ENCODE results near the gene MYO16. TPM values are rescaled to one million over a fixed set of nuclear protein-coding genes. Genes with fewer than 3 reads are reported as not detected.

MYO16 gene
- total RNA-seq, 3 donors from 2014 or later = 0.08 TPM; not detected in 2

- Mint-ChIP-seq H3K4me3 (no peak overlapping the region), H3K27me3 (ENCODE audit: low read depth) (no peaks in the 10 kb centered on the region), H3K36me3 (ENCODE audit: insufficient read depth) (no peaks in the 10 kb centered on the region), H3K9me3 (peaks cover 6% of the 10 kb centered on the region), H3K4me1 (ENCODE audit: low read depth) (no peaks in the 10 kb centered on the region)
- DNase-seq (no peak), ATAC-seq (no peak)
Observed at GRCh38 chr13:108632649-108633167, 3.3 kb downstream of the MYO16 start.

GRCh38 chr13:108638901-108639300, 9.5 kb downstream of the MYO16 start:
- no peak for ATAC-seq
- no peaks in the 10 kb centered on the region for H3K4me1 Mint-ChIP-seq (ENCODE audit: low read depth)
- no peaks in the 10 kb centered on the region for H3K36me3 Mint-ChIP-seq (ENCODE audit: insufficient read depth)
- no peak overlapping the region for H3K4me3 Mint-ChIP-seq
- H3K27me3 Mint-ChIP-seq (ENCODE audit: low read depth) = no peaks in the 10 kb centered on the region
- no peaks in the 10 kb centered on the region for H3K9me3 Mint-ChIP-seq
- no peak for DNase-seq

- DNase-seq (no peak), ATAC-seq (no peak)
- Mint-ChIP-seq H3K27me3 (ENCODE audit: low read depth) (no peaks in the 10 kb centered on the region), H3K4me3 (no peak overlapping the region), H3K36me3 (ENCODE audit: insufficient read depth) (no peaks in the 10 kb centered on the region), H3K9me3 (peaks cover 17% of the 10 kb centered on the region), H3K4me1 (ENCODE audit: low read depth) (no peaks in the 10 kb centered on the region)
Observed at GRCh38 chr13:108643646-108644353, 14.4 kb downstream of the MYO16 start.

DNA sequence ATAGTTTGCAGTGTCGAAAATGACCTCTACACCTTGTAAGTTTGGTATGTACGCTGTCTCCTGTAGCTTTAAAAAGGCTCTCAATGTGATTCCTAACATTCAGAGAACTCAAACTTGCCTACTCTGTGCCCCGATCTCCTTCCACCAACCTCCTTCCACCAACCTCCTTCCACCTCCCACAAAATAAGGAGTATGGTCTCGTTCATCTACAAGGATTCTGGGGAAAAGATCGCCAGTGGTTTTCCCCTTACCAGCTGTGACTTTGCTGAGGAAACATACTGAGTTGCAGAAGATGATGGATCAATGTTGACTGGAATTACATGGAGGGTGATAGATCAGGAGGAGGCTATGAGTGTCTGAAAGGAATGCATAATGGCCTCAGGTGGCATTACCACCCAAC, 16.0 kb downstream of the MYO16 start:
- Mint-ChIP-seq H3K9me3 (peaks cover 17% of the 10 kb centered on the region), H3K4me3 (no peak overlapping the region), H3K27me3 (ENCODE audit: low read depth) (no peaks in the 10 kb centered on the region), H3K36me3 (ENCODE audit: insufficient read depth) (no peaks in the 10 kb centered on the region), H3K4me1 (ENCODE audit: low read depth) (no peaks in the 10 kb centered on the region)
- ATAC-seq (no peak), DNase-seq (no peak)

DNA sequence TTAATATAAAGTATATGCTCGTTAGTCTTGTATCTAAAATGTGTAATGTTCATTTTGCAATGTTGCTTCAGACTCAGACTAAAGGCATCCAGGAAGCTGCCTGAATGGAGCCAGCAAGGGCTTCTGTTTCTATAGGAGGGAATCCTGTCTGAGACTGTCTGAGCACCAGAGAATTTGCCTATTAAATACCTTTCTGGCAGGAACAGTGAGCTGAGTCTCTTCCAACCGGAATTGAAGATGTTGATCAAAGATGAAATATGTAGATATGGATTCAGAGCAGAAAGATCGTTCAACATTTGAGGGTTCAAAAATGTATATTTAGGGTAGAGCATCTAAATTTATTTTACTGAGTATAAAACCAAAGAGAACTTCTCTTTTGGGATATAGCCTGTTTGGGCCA, 20.9 kb downstream of the MYO16 start:
- H3K4me3 Mint-ChIP-seq = no peak overlapping the region
- no peak for DNase-seq
- H3K36me3 Mint-ChIP-seq (ENCODE audit: insufficient read depth) = no peaks in the 10 kb centered on the region
- no peak for ATAC-seq
- no peaks in the 10 kb centered on the region for H3K27me3 Mint-ChIP-seq (ENCODE audit: low read depth)
- peaks cover 11% of the 10 kb centered on the region for H3K9me3 Mint-ChIP-seq
- no peaks in the 10 kb centered on the region for H3K4me1 Mint-ChIP-seq (ENCODE audit: low read depth)

DNA sequence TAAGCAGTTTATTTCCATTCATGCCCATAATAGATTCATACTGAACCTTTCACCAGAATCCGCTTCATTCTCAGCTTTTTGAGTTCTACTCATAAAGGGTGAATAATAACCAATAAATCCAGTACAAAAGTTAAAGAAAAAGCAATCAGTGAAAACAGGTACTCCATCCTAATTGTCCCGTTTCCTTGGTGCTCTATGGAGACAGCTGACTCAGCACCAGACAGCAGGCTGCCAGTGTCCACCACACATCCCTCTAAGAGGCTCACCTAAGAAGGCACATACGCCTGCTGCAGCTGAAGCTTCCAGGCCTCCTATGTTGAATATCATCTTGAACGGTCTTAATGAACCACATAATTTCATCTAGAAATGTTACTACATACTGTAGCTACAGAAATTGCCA, 27.3 kb downstream of the MYO16 start:
- DNase-seq (no peak), ATAC-seq (no peak)
- H3K27me3 Mint-ChIP-seq (ENCODE audit: low read depth) = no peaks in the 10 kb centered on the region
- H3K36me3 Mint-ChIP-seq (ENCODE audit: insufficient read depth) = no peaks in the 10 kb centered on the region
- no peak overlapping the region for H3K4me3 Mint-ChIP-seq
- no peaks in the 10 kb centered on the region for H3K9me3 Mint-ChIP-seq
- no peaks in the 10 kb centered on the region for H3K4me1 Mint-ChIP-seq (ENCODE audit: low read depth)

GRCh38 chr13:108657519-108657918, 28.1 kb downstream of the MYO16 start:
- Mint-ChIP-seq H3K4me3 (no peak overlapping the region), H3K36me3 (ENCODE audit: insufficient read depth) (no peaks in the 10 kb centered on the region), H3K27me3 (ENCODE audit: low read depth) (no peaks in the 10 kb centered on the region), H3K4me1 (ENCODE audit: low read depth) (no peaks in the 10 kb centered on the region), H3K9me3 (no peaks in the 10 kb centered on the region)
- DNase-seq = no peak
- no peak for ATAC-seq

- no peak overlapping the region for H3K4me3 Mint-ChIP-seq
- no peak for DNase-seq
- no peaks in the 10 kb centered on the region for H3K36me3 Mint-ChIP-seq (ENCODE audit: insufficient read depth)
- no peak for ATAC-seq
- no peaks in the 10 kb centered on the region for H3K9me3 Mint-ChIP-seq
- H3K27me3 Mint-ChIP-seq (ENCODE audit: low read depth) = peaks cover 2% of the 10 kb centered on the region
- H3K4me1 Mint-ChIP-seq (ENCODE audit: low read depth) = no peaks in the 10 kb centered on the region
Observed at GRCh38 chr13:108662528-108662927, 33.1 kb downstream of the MYO16 start.

GRCh38 chr13:108663710-108664109, 34.3 kb downstream of the MYO16 start:
- Mint-ChIP-seq H3K4me3 (no peak overlapping the region), H3K27me3 (ENCODE audit: low read depth) (peaks cover 2% of the 10 kb centered on the region), H3K4me1 (ENCODE audit: low read depth) (no peaks in the 10 kb centered on the region), H3K9me3 (no peaks in the 10 kb centered on the region), H3K36me3 (ENCODE audit: insufficient read depth) (no peaks in the 10 kb centered on the region)
- DNase-seq = no peak
- ATAC-seq = no peak

DNA sequence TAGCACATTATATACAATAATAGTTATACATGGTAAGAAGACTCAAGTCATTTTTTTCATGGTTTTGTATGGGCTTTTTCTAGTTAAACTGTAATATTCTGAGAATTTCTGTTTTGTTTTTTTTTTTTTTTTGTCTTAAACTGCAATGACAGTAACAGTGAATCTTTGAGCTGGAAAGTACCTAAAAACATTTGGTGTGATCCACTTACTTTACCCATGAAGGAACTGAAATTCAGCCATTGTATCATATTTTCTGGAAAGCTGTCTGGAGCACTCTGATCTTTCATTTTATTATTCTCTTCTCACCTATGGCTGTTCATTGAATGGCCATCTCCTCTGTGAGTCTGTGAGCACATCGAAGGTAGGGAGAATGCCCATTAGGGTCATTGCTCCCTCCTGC, 37.8 kb downstream of the MYO16 start:
- H3K27me3 Mint-ChIP-seq (ENCODE audit: low read depth) = peaks cover 2% of the 10 kb centered on the region
- ATAC-seq (no peak), DNase-seq (no peak)
- H3K4me1 Mint-ChIP-seq (ENCODE audit: low read depth) = no peaks in the 10 kb centered on the region
- no peaks in the 10 kb centered on the region for H3K36me3 Mint-ChIP-seq (ENCODE audit: insufficient read depth)
- no peak overlapping the region for H3K4me3 Mint-ChIP-seq
- H3K9me3 Mint-ChIP-seq = peaks cover 6% of the 10 kb centered on the region

GRCh38 chr13:108669381-108669780, 40.0 kb downstream of the MYO16 start:
- no peak overlapping the region for H3K4me3 Mint-ChIP-seq
- H3K4me1 Mint-ChIP-seq (ENCODE audit: low read depth) = no peaks in the 10 kb centered on the region
- H3K36me3 Mint-ChIP-seq (ENCODE audit: insufficient read depth) = no peaks in the 10 kb centered on the region
- H3K27me3 Mint-ChIP-seq (ENCODE audit: low read depth) = peaks cover 2% of the 10 kb centered on the region
- DNase-seq (no peak), ATAC-seq (no peak)
- H3K9me3 Mint-ChIP-seq = peaks cover 6% of the 10 kb centered on the region

DNA sequence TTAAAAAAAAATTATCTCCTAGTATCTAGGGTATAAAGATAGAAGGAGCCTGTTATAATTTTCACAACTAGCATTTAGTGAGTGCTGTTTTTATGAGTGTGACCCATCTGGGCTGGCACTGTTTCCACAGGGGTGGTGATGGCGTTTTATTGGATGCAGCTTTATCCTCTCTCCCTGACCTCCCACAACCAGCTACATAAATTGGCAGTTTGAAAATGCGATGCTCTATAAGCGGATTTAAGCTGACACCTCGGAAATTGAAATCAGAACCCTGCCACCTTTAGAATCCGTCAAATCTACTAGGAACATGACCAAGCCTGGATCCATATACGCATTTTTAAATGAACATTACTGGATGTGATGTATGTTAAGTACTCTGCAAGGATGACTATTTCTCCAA, 44.9 kb downstream of the MYO16 start:
- Mint-ChIP-seq H3K4me3 (no peak overlapping the region), H3K27me3 (ENCODE audit: low read depth) (peaks cover 2% of the 10 kb centered on the region), H3K9me3 (no peaks in the 10 kb centered on the region), H3K4me1 (ENCODE audit: low read depth) (no peaks in the 10 kb centered on the region), H3K36me3 (ENCODE audit: insufficient read depth) (no peaks in the 10 kb centered on the region)
- ATAC-seq (no peak), DNase-seq (no peak)

- ATAC-seq (no peak), DNase-seq (no peak)
- no peak overlapping the region for H3K4me3 Mint-ChIP-seq
- no peaks in the 10 kb centered on the region for H3K9me3 Mint-ChIP-seq
- no peaks in the 10 kb centered on the region for H3K36me3 Mint-ChIP-seq (ENCODE audit: insufficient read depth)
- peaks cover 2% of the 10 kb centered on the region for H3K27me3 Mint-ChIP-seq (ENCODE audit: low read depth)
- no peaks in the 10 kb centered on the region for H3K4me1 Mint-ChIP-seq (ENCODE audit: low read depth)
Observed at GRCh38 chr13:108674771-108675170, 45.4 kb downstream of the MYO16 start.

DNA sequence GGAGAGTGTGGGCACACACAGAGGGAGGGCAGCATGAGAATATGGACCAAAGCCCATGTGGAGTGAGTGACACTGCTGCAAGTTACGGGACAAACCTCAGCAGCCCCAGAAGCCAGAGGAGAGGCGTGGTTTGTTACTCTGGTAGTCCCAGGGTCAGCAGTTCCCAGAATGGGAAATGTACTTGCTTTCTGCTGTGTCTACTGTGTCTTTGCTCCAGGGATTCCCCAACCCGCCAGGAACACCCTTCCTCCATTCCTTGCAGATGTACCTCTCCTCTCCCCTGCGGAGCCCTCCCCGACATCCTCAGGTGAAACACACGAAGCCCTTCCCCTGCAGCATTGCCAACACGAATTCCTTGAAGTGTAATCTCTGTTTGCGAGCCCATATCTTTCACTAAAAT, 47.2 kb downstream of the MYO16 start:
- no peak for DNase-seq

DNA sequence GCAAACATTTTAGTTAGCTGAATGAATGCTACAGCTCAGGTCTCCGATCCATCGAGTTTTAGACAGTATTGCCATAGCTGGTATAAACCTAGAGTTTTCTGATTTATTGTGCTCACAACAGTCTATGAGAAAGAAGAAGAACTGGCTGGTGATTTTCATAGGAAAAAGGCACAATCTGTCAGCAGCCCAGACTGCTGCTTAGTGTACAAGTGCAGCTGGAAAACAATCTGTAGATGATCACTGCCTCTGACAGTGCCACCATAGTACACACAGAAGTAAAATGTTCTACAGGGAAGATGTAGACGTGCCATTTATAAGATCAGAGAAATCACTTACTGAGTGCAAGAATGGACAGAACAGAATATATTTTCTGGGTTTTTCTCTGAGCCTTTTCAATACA, 48.4 kb downstream of the MYO16 start:
- no peak for ATAC-seq
- Mint-ChIP-seq H3K9me3 (no peaks in the 10 kb centered on the region), H3K27me3 (ENCODE audit: low read depth) (peaks cover 8% of the 10 kb centered on the region), H3K4me3 (no peak overlapping the region), H3K4me1 (ENCODE audit: low read depth) (no peaks in the 10 kb centered on the region), H3K36me3 (ENCODE audit: insufficient read depth) (no peaks in the 10 kb centered on the region)
- DNase-seq = no peak

More for the DNA sequence above, 47.2 kb downstream of the MYO16 start:
- Mint-ChIP-seq H3K4me3 (no peak overlapping the region), H3K36me3 (ENCODE audit: insufficient read depth) (no peaks in the 10 kb centered on the region), H3K9me3 (no peaks in the 10 kb centered on the region), H3K27me3 (ENCODE audit: low read depth) (peaks cover 7% of the 10 kb centered on the region), H3K4me1 (ENCODE audit: low read depth) (no peaks in the 10 kb centered on the region)
- ATAC-seq = no peak

Measured in activated T-cell treated with anti-CD3 and anti-CD28 coated beads, Interleukin-2, amount 50 U/mL, for 4 hours (primary cell).